ENCODE results near the gene KTN1. TPM values are rescaled to one million over a fixed set of nuclear protein-coding genes. Genes with fewer than 3 reads are reported as not detected.
A peak's percentile ranks its signal among the peaks of the same experiment; 100 is the strongest.

Gene KTN1
- total RNA-seq, 4 donors from 2014 or later = 130 to 176 (median 150) TPM

DNA sequence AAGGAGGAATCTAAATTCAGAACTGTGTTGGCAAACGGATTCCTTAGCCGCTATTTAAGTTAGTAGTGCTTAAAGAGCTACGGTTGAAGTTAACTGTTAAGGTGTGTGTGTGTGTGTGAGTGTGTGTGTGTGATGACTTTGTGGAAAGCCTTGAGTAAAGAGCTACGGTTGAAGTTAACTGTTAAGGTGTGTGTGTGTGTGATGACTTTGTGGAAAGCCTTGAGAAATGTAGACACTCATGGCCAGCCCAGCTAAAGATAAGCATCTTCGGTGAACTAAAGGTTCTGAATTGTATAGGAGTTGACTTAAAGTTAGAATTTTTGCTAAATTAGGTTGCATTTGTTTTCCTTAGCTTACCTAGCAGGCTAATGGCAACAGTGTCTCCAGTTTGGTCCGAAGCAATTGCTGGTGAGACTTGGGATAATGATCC, 1.4 kb downstream of the KTN1 start:
- no peak for DNase-seq (ENCODE audit: low spot score in 2 of 2)
- Histone ChIP-seq H3K4me3 (peak overlapping the region; percentile 69 to 95 (median 86)), H3K4me1 (peaks cover 0 to 62% (median 33%) of the 10 kb centered on the region in 4 donors), H3K9me3 (no peaks in the 10 kb centered on the region), H3K36me3 (no peaks in the 10 kb centered on the region), H3K27me3 (no peaks in the 10 kb centered on the region), H3K27ac (peak overlapping the region in 3 of 4 donors; percentile 90 to 98 (median 97))
- 20 to 21% methylated on average over 6 of the region's 6 CpGs for WGBS, 2 donors
- TF ChIP-seq EP300 (IDR thresholded peaks at IDR 0.05) (no peak), POLR2A (IDR thresholded peaks at IDR 0.05) (no peak)
- TF ChIP-seq, protein P1, sequence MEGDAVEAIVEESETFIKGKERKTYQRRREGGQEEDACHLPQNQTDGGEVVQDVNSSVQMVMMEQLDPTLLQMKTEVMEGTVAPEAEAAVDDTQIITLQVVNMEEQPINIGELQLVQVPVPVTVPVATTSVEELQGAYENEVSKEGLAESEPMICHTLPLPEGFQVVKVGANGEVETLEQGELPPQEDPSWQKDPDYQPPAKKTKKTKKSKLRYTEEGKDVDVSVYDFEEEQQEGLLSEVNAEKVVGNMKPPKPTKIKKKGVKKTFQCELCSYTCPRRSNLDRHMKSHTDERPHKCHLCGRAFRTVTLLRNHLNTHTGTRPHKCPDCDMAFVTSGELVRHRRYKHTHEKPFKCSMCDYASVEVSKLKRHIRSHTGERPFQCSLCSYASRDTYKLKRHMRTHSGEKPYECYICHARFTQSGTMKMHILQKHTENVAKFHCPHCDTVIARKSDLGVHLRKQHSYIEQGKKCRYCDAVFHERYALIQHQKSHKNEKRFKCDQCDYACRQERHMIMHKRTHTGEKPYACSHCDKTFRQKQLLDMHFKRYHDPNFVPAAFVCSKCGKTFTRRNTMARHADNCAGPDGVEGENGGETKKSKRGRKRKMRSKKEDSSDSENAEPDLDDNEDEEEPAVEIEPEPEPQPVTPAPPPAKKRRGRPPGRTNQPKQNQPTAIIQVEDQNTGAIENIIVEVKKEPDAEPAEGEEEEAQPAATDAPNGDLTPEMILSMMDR (IDR thresholded peaks at IDR 0.05) = no peak

- no peak for DNase-seq (ENCODE audit: low spot score in 2 of 2)
- TF ChIP-seq EP300 (IDR thresholded peaks at IDR 0.05) = no peak
- TF ChIP-seq, protein P1 (IDR thresholded peaks at IDR 0.05) = no peak
- no peak for TF ChIP-seq POLR2A (IDR thresholded peaks at IDR 0.05)
- no peaks in the 10 kb centered on the region for H3K36me3 ChIP-seq
- no peaks in the 10 kb centered on the region for H3K9me3 ChIP-seq
- no peaks in the 10 kb centered on the region for H3K27me3 ChIP-seq
- peaks cover 0 to 75% (median 40%) of the 10 kb centered on the region in 4 donors for H3K4me1 ChIP-seq
- H3K4me3 ChIP-seq = no peak overlapping the region
- H3K27ac ChIP-seq = peak overlapping the region in 1 of 4 donors; percentile 33
- WGBS, 2 donors = 57 to 59% methylated on average over 2 of the region's 2 CpGs
Measured at GRCh38 chr14:55582746-55583145, 2.7 kb downstream of the KTN1 start.

GRCh38 chr14:55583942-55584468, 4.0 kb downstream of the KTN1 start:
- DNase-seq (ENCODE audit: low spot score in 2 of 2) = no peak
- no peaks in the 10 kb centered on the region for H3K36me3 ChIP-seq
- H3K27me3 ChIP-seq = no peaks in the 10 kb centered on the region
- H3K27ac ChIP-seq = no peak overlapping the region
- H3K4me3 ChIP-seq = no peak overlapping the region
- no peaks in the 10 kb centered on the region for H3K9me3 ChIP-seq
- TF ChIP-seq POLR2A (IDR thresholded peaks at IDR 0.05) (no peak), EP300 (IDR thresholded peaks at IDR 0.05) (no peak)
- TF ChIP-seq, protein P1 (IDR thresholded peaks at IDR 0.05) = no peak
- WGBS, 2 donors = 62 to 65% methylated on average over 2 of the region's 2 CpGs
- peaks cover 0 to 80% (median 46%) of the 10 kb centered on the region in 4 donors for H3K4me1 ChIP-seq

DNA sequence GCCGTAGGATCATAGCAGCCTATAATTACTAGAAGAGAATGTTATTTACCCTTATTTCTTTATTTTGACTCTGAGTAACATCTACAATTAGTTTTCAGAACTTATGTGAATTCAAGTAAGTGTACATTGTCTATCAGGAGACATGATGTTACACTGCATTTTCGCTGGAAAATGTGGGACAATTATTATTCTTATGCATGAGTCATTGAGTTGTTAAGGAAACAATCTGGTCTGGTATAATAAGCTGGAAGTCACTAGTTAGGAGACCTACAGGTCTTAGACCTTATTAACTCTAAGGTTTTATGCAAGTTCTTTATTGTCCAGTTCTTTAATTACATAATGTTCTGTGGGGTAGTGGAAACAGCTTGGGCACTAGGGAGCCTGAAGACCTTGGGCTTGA, 5.8 kb downstream of the KTN1 start:
- WGBS, 2 donors = 46 to 49% methylated on average over 2 of the region's 2 CpGs
- no peak overlapping the region for H3K4me3 ChIP-seq
- peaks cover 0 to 92% (median 47%) of the 10 kb centered on the region in 4 donors for H3K4me1 ChIP-seq
- H3K27ac ChIP-seq = no peak overlapping the region
- no peaks in the 10 kb centered on the region for H3K9me3 ChIP-seq
- no peak for DNase-seq (ENCODE audit: low spot score in 2 of 2)
- H3K27me3 ChIP-seq = no peaks in the 10 kb centered on the region
- TF ChIP-seq, protein P1 (IDR thresholded peaks at IDR 0.05) = no peak
- no peak for TF ChIP-seq EP300 (IDR thresholded peaks at IDR 0.05)
- no peak for TF ChIP-seq POLR2A (IDR thresholded peaks at IDR 0.05)
- H3K36me3 ChIP-seq = no peaks in the 10 kb centered on the region

DNA sequence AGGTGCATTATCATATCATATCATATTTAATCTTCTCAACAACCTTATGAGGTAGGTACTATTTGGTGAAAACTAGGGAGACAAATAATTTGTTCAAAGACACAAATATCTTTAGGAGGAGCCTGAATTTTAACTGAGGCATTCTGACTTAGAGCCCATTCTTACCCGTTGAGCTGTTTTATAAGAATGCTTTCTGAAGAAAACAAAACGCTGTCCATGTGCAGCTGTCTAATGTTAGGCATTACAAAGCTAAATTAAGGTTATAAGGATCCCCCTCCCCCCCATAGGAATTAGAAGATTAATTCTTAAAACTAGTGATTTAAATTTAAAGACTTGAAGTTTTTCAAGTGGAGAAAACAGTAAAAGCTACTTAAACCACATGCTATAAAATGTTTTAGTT, 6.4 kb downstream of the KTN1 start:
- TF ChIP-seq, protein P1 (IDR thresholded peaks at IDR 0.05) = no peak
- TF ChIP-seq POLR2A (IDR thresholded peaks at IDR 0.05) (no peak), EP300 (IDR thresholded peaks at IDR 0.05) (no peak)
- no peak overlapping the region for H3K27ac ChIP-seq
- no peak for DNase-seq (ENCODE audit: low spot score in 2 of 2)
- H3K9me3 ChIP-seq = no peaks in the 10 kb centered on the region
- peaks cover 0 to 89% (median 48%) of the 10 kb centered on the region in 4 donors for H3K4me1 ChIP-seq
- WGBS, 2 donors = 45 to 58% methylated on average over 2 of the region's 2 CpGs
- no peaks in the 10 kb centered on the region for H3K36me3 ChIP-seq
- H3K4me3 ChIP-seq = no peak overlapping the region
- no peaks in the 10 kb centered on the region for H3K27me3 ChIP-seq

All from tibial nerve (tissue), 4 donors.